B cell (primary cell): ENCODE results near the gene DNAI1. TPM values are rescaled to one million over a fixed set of nuclear protein-coding genes. Genes with fewer than 3 reads are reported as not detected.

Source experiments
- ATAC-seq: fragments of 200-7000 bp; cut with Tn5 transposase; one replicate; pipeline ENCODE4 v1.10.0; 2021; ENCODE audit warnings: low read depth, mild to moderate bottlenecking, moderate number of reproducible peaks, moderate library complexity
- CTCF ChIA-PET: fragments of 350-600 bp; sonication (Branson Sonifier 250); formaldehyde crosslinking; loops from one replicate; lab custom pipeline; 2021; ENCODE audit warnings: antibody characterized with exemption, inconsistent platforms; lab: Charles Lee
- POLR2A ChIA-PET: fragments of 350-600 bp; sonication (Branson Sonifier 250); formaldehyde crosslinking; loops from one replicate; lab custom pipeline; 2021; ENCODE audit warnings: antibody characterized with exemption; lab: Charles Lee
- DNase-seq: peaks from one replicate; pipeline ENCODE4 v3.0.0; 2013
- H2AFZ ChIP-seq: 2 replicates; pipeline ENCODE4 v1.6.1; 2012; ENCODE audit warnings: mild to moderate bottlenecking, low read depth, low read length; ENCODE audit not compliant: insufficient read depth, poor library complexity, severe bottlenecking
- H3K27ac ChIP-seq, 2 donors: 1 replicate in 1 of 2; 2 replicates in 1 of 2; pipeline ENCODE4 v1.5.1; 2012 to 2013; ENCODE audit warnings: low read length in 2 of 2, mild to moderate bottlenecking in 2 of 2, moderate library complexity in 1 of 2
- H3K27me3 ChIP-seq, 4 experiments: fragments of 200-600 bp in 1 of 4; sonication (generic) in 1 of 4; replicated peaks in 1 of 4; 1 replicate in 2 of 4; 2 replicates in 2 of 4; pipeline versions ENCODE4 v1.6.1 to v1.7.0; 2013 to 2016; ENCODE audit warnings: low read length in 3 of 4, mild to moderate bottlenecking in 2 of 4, mixed read lengths in 1 of 4, moderate library complexity in 1 of 4; ENCODE audit not compliant: insufficient read depth in 4 of 4, control insufficient read depth in 3 of 4; ENCODE audit errors: control extremely low read depth in 1 of 4
- H3K36me3 ChIP-seq, 2 experiments: replicated peaks in 1 of 2; 1 replicate in 1 of 2; 2 replicates in 1 of 2; pipeline versions ENCODE4 v1.6.1 to v1.7.1; 2013; ENCODE audit warnings: low read length in 1 of 2; ENCODE audit not compliant: insufficient read depth in 2 of 2, control insufficient read depth in 1 of 2; ENCODE audit errors: control extremely low read depth in 1 of 2, extremely low read depth in 1 of 2
- H3K4me1 ChIP-seq, 2 donors: fragments of 200-600 bp in 1 of 2; sonication (generic) in 1 of 2; 1 replicate in 1 of 2; 2 replicates in 1 of 2; pipeline versions ENCODE4 v1.5.1 to v1.6.1; 2013 to 2017; ENCODE audit warnings: low read length in 2 of 2; ENCODE audit not compliant: control insufficient read depth in 2 of 2, insufficient read depth in 2 of 2
- H3K4me2 ChIP-seq: replicated peaks from 2 replicates; pipeline ENCODE3; 2012; ENCODE audit warnings: mild to moderate bottlenecking, low read depth, low read length; ENCODE audit not compliant: poor library complexity, severe bottlenecking
- H3K4me3 ChIP-seq, 5 experiments: fragments of 200-600 bp in 1 of 5; sonication (generic) in 1 of 5; 1 replicate in 3 of 5; 2 replicates in 2 of 5; pipeline versions ENCODE4 v1.5.1 to v1.7.0; 2011 to 2016; ENCODE audit warnings: low read length in 4 of 5, mild to moderate bottlenecking in 4 of 5, low read depth in 2 of 5, control low read depth in 1 of 5, moderate library complexity in 1 of 5; ENCODE audit not compliant: insufficient read depth in 1 of 5; ENCODE audit errors: control extremely low read depth in 1 of 5, extremely low read depth in 1 of 5
- H3K79me2 ChIP-seq: fragments of 200-600 bp; sonication (generic); one replicate; pipeline ENCODE4 v1.6.0; 2016; ENCODE audit warnings: low read length; ENCODE audit not compliant: control insufficient read depth, insufficient read depth
- H3K9ac ChIP-seq: fragments of 200-600 bp; sonication (generic); 2 replicates; pipeline ENCODE4 v1.6.1; 2017; ENCODE audit warnings: mild to moderate bottlenecking, low read length, moderate library complexity
- H3K9me3 ChIP-seq, 3 donors: one replicate each; pipeline versions ENCODE4 v1.6.1 to v1.7.1; 2013; ENCODE audit warnings: low read length in 2 of 3; ENCODE audit not compliant: control insufficient read depth in 2 of 3, insufficient read depth in 1 of 3; ENCODE audit errors: control extremely low read depth in 1 of 3
- H4K20me1 ChIP-seq: 2 replicates; pipeline ENCODE4 v1.6.0; 2012; ENCODE audit warnings: mild to moderate bottlenecking, low read length; ENCODE audit not compliant: insufficient read depth, control insufficient read depth, poor library complexity, severe bottlenecking
- H3K27ac Mint-ChIP-seq: one replicate; pipeline ENCODE4 v1.8.0; 2021; ENCODE audit warnings: mixed read lengths
- H3K27me3 Mint-ChIP-seq: one replicate; pipeline ENCODE4 v1.8.0; 2021; ENCODE audit warnings: mixed read lengths
- H3K4me1 Mint-ChIP-seq: one replicate; pipeline ENCODE4 v1.8.0; 2021; ENCODE audit warnings: mixed read lengths
- H3K4me3 Mint-ChIP-seq: one replicate; pipeline ENCODE4 v1.8.0; 2021; ENCODE audit warnings: mixed read lengths
- H3K9me3 Mint-ChIP-seq: one replicate; pipeline ENCODE4 v1.8.0; 2022; ENCODE audit warnings: mixed read lengths; ENCODE audit not compliant: insufficient read depth
- CTCF ChIP-seq: fragments of 200-600 bp; IDR thresholded peaks from one replicate; pipeline ENCODE4 v1.8.0; 2022; ENCODE audit warnings: antibody characterized with exemption, mild to moderate bottlenecking
- EZH2 ChIP-seq: IDR thresholded peaks from 2 replicates; pipeline ENCODE4 v1.6.1; 2012; ENCODE audit warnings: borderline replicate concordance, low read depth, mild to moderate bottlenecking, moderate library complexity, low read length; ENCODE audit not compliant: insufficient read depth, poor library complexity, severe bottlenecking
- WGBS: methylation state at CpG from one replicate; pipeline ENCODE4 v1.1.5; 2013; ENCODE audit warnings: missing lambda C conversion rate; ENCODE audit not compliant: insufficient coverage; 5-methylcytosine and 5-hydroxymethylcytosine counted together
- intact Hi-C: fragments of 100-400 bp; cut with micrococcal nuclease; formaldehyde crosslinking; loops from one replicate; pipeline ENCODE4 v1.10.0; 2022
- polyA plus RNA-seq: library from polyadenylated mRNA; depleted of rRNA; stranded (reverse); fragments of >200 nt; gene quantifications from 2 replicates; pipeline ENCODE4 v1.2.3, GENCODE V29; 2012
- total RNA-seq, 2 donors: library from RNA; stranded (reverse); fragments of 120-200 nt in 1 of 2; gene quantifications; 1 replicate in 1 of 2; 2 replicates in 1 of 2; pipeline versions ENCODE4 v1.2.3 to v1.2.4, GENCODE V29; 2013 to 2022

DNAI1 gene
- total and polyA plus RNA-seq, 2 donors (not counting 1 experiment from before 2014, with no cell fraction given): not detected

DNA sequence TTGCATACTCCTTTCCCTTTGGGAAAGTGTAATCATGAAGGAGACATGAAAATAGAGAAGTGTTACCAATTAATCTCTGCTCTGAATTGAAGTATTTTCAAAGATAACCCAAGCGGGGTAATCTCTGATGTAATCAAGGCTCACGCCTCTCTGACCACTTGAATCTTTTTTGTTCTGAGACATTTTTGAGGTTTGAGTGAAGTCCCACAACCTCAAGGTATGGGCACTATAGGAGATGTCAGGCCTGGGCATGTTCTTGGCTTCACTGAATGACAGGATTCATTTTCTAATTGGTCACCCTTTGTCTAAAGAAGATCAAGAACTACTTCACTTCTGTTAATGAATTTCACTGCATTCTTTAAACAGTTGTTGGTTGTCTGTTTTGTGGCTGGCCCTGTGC lies 40.5 kb downstream of the DNAI1 start:
- no peaks in the 10 kb centered on the region for H3K36me3 ChIP-seq
- H2AFZ ChIP-seq: no peak overlapping the region
- TF ChIP-seq CTCF: no peak
- TF ChIP-seq EZH2: no peak
- ATAC-seq (no peak), DNase-seq (no peak)
- H3K27ac ChIP-seq: no peak overlapping the region
- Mint-ChIP-seq H3K9me3 (no peaks in the 10 kb centered on the region), H3K4me1 (no peaks in the 10 kb centered on the region), H3K4me3 (no peak overlapping the region), H3K27me3 (peaks cover 27% of the 10 kb centered on the region), H3K27ac (no peak overlapping the region)
- H3K9me3 ChIP-seq: no peaks in the 10 kb centered on the region
- POLR2A ChIA-PET: no interaction called here
- intact Hi-C loops: no loop called here
- 92% methylated on average over 2 of the region's 2 CpGs for WGBS
- H3K4me3 ChIP-seq: no peak overlapping the region
- no peak overlapping the region for H3K9ac ChIP-seq
- H3K4me1 ChIP-seq: peaks cover 0 to 3% of the 10 kb centered on the region in 2 donors
- H4K20me1 ChIP-seq: no peaks in the 10 kb centered on the region
- H3K27me3 ChIP-seq: peaks cover 0 to 12% (median 4%) of the 10 kb centered on the region in 4 experiments
- no peaks in the 10 kb centered on the region for H3K79me2 ChIP-seq
- CTCF ChIA-PET: interaction anchor here (0.6 to 3.2 kb wide), 7 partner anchors 55 to 875 kb away, joined by 3 to 17 read pairs (median 4); no protein-coding TSS in a partner anchor
- no peak overlapping the region for H3K4me2 ChIP-seq

DNA sequence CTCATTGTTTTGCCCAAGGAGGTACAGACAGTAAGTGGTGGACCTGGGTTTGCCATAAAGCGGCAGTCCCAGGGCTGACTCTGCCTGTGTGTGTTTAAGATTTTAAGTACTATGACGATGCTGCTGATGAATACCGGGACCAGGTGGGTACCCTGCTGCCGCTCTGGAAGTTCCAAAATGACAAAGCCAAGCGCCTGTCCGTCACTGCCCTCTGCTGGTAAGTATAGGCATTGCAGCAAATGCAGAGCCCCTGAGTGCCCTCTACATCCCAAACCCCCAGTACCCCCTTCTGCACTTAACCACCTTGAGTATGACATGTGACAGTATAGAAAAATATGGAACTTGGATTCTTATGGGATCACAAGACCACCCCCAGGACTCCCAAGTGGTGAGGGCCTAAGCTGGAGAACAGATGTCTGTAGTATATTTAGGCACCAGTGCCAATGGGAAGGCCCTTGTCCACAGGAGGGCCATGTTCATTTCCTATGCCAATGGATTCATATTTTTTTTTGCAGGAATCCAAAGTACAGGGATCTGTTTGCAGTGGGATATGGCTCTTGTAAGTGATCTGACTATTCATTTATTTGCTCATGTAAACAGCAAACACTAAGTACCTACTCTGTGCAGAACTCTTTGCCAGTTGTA lies 42.1 kb downstream of the DNAI1 start:
- H3K79me2 ChIP-seq: no peaks in the 10 kb centered on the region
- no peaks in the 10 kb centered on the region for H3K36me3 ChIP-seq
- H2AFZ ChIP-seq: no peak overlapping the region
- ChIA-PET POLR2A (no interaction called here), CTCF (interaction anchor here (0.6 to 5.0 kb wide), 21 partner anchors 11 to 877 kb away, joined by 3 to 43 read pairs (median 6); partner anchors contain the start of genes DNAI1 and FAM219A)
- H3K9ac ChIP-seq: no peak overlapping the region
- peaks cover 0 to 3% of the 10 kb centered on the region in 2 donors for H3K4me1 ChIP-seq
- no peaks in the 10 kb centered on the region for H3K9me3 ChIP-seq
- peak; percentile 78 for DNase-seq
- no peaks in the 10 kb centered on the region for H4K20me1 ChIP-seq
- no peak overlapping the region for H3K4me2 ChIP-seq
- peak; percentile 86 for ATAC-seq
- no peaks in the 10 kb centered on the region for H3K4me1 Mint-ChIP-seq
- intact Hi-C loops: loop anchor here (1.0 to 5.0 kb wide), 5 partner anchors 43 to 876 kb away; partner anchors contain the start of genes DNAI1 and FAM219A
- 5% methylated on average over 4 of the region's 6 CpGs for whole genome bisulfite sequencing
- no peak overlapping the region for H3K27ac ChIP-seq
- H3K4me3 ChIP-seq: no peak overlapping the region
- peaks cover 0 to 10% (median 3%) of the 10 kb centered on the region in 4 experiments for H3K27me3 ChIP-seq
- TF ChIP-seq CTCF (peak; percentile 98), EZH2 (no peak)
- H3K9me3 Mint-ChIP-seq: no peaks in the 10 kb centered on the region
- no peak overlapping the region for H3K4me3 Mint-ChIP-seq
- no peak overlapping the region for H3K27ac Mint-ChIP-seq
- peaks cover 38% of the 10 kb centered on the region for H3K27me3 Mint-ChIP-seq
